ENCODE results near the gene TPTE. TPM values are rescaled to one million over a fixed set of nuclear protein-coding genes. Genes with fewer than 3 reads are reported as not detected.
"Not testable (repeated sequence)": the region's sequence is repeated elsewhere in the genome, so short reads cannot be mapped to it uniquely, and the experiment has no call there.

The TPTE gene
- total RNA-seq, 2 donors from 2014 or later = not detected

- DNase-seq (ENCODE audit: low spot score); intact Hi-C loops (cut with DNase I): not testable (repeated sequence)
Observed at GRCh38 chr21:10614285-10614684, 92.9 kb downstream of the TPTE start.

- DNase-seq (ENCODE audit: low spot score) = peak; percentile 72
- intact Hi-C loops (cut with DNase I) = not testable (repeated sequence)
Observed at GRCh38 chr21:10616061-10616460, 94.7 kb downstream of the TPTE start.

- intact Hi-C loops (cut with DNase I) = no loop called here
- peak; percentile 79 for DNase-seq (ENCODE audit: low spot score)
Observed at GRCh38 chr21:10616535-10616934, 95.2 kb downstream of the TPTE start.

GRCh38 chr21:10617133-10617752 lies 95.9 kb downstream of the TPTE start:
- intact Hi-C loops (cut with DNase I); DNase-seq (ENCODE audit: low spot score): not testable (repeated sequence)

- DNase-seq (ENCODE audit: low spot score) = peak; percentile 84
- intact Hi-C loops (cut with DNase I) = no loop called here
Observed at GRCh38 chr21:10627316-10627863, 106.0 kb downstream of the TPTE start.

- not testable (repeated sequence) for DNase-seq (ENCODE audit: low spot score)
Observed at GRCh38 chr21:10629239-10629638, 107.9 kb downstream of the TPTE start.

GRCh38 chr21:10630829-10631228 lies 109.4 kb downstream of the TPTE start:
- DNase-seq (ENCODE audit: low spot score); intact Hi-C loops (cut with DNase I): not testable (repeated sequence)

More at GRCh38 chr21:10629239-10629638, 107.9 kb downstream of the TPTE start:
- intact Hi-C loops (cut with DNase I) = not testable (repeated sequence)

- DNase-seq (ENCODE audit: low spot score) = peak; percentile 81
- intact Hi-C loops (cut with DNase I) = not testable (repeated sequence)
Observed at GRCh38 chr21:10631316-10631715, 109.9 kb downstream of the TPTE start.

- peak; percentile 83 for DNase-seq (ENCODE audit: low spot score)
- intact Hi-C loops (cut with DNase I) = not testable (repeated sequence)
Observed at GRCh38 chr21:10638144-10638543, 116.8 kb downstream of the TPTE start.

- intact Hi-C loops (cut with DNase I) = no loop called here
Observed at GRCh38 chr21:10639123-10639522, 117.7 kb downstream of the TPTE start.

GRCh38 chr21:10639746-10640145 lies 118.4 kb downstream of the TPTE start:
- intact Hi-C loops (cut with DNase I) = not testable (repeated sequence)
- peak; percentile 78 for DNase-seq (ENCODE audit: low spot score)

More at GRCh38 chr21:10639123-10639522, 117.7 kb downstream of the TPTE start:
- DNase-seq (ENCODE audit: low spot score) = peak; percentile 78

- intact Hi-C loops (cut with DNase I) = no loop called here
- DNase-seq (ENCODE audit: low spot score) = peak; percentile 68
Observed at GRCh38 chr21:10640446-10640845, 119.1 kb downstream of the TPTE start.

GRCh38 chr21:10641107-10641506 lies 119.7 kb downstream of the TPTE start:
- DNase-seq (ENCODE audit: low spot score) = no peak
- intact Hi-C loops (cut with DNase I) = no loop called here

GRCh38 chr21:10645667-10646066 lies 124.3 kb downstream of the TPTE start:
- intact Hi-C loops (cut with DNase I) = not testable (repeated sequence)
- peak; percentile 67 for DNase-seq (ENCODE audit: low spot score)

- DNase-seq (ENCODE audit: low spot score) = peak; percentile 64
- intact Hi-C loops (cut with DNase I) = not testable (repeated sequence)
Observed at GRCh38 chr21:10649350-10650149, 128.2 kb downstream of the TPTE start.

- intact Hi-C loops (cut with DNase I); DNase-seq (ENCODE audit: low spot score): not testable (repeated sequence)
Observed at GRCh38 chr21:10650297-10650696, 128.9 kb downstream of the TPTE start.

Measured in posterior vena cava (tissue), 2 donors.